GM19239 (cell line): ENCODE measurements around the gene C10orf143.

Source experiments
- DNase-seq: peaks from one replicate; pipeline ENCODE4 v3.0.0; 2011; ENCODE audit warnings: low spot score; ENCODE audit not compliant: insufficient read length
- FAIRE-seq: peaks from 2 replicates; lab custom pipeline; 2011; peaks lifted over from hg19 to GRCh38; lab: Jason Lieb, UNC

C10orf143 gene

DNA sequence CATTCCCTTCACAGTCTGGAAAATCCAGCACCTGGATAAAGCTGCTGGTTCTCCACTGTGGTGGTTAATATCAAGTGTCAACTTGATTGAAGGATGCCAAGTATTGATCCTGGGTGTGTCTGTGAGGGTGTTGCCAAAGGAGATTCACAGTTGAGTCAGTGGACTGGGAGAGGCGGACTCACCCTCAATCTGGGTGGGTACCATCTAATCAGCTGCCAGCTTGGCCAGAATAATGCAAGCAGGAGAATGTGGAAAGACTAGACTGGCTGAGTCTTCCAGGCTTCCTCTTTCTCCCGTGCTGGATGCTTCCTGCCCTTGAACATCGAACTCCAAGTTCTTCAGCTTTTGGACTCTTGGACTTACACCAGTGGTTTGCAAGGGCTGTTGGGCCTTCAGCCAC is 48.4 kb downstream of the C10orf143 start:
- DNase-seq (no peak), FAIRE-seq (no peak)

DNA sequence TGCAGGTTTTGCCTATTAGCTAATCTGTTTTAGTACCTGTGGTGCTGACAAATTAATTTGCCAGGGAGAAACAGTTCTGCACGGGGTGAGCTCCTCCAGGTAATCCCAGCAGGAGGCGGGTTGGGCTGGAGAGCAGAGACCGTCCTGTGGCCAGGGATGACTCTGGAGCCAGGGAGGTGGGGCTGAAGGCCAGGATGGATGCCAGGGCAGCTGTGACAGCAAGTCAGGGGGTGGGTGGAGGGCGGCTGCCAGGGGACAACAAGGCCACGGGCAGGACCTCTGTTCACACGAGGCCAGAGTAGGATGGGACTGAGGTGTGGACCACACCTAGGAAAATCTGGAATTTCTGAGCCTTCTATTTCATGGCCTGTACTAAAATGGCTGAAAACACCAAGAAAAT is 48.9 kb downstream of the C10orf143 start:
- FAIRE-seq (no peak), DNase-seq (no peak)

DNA sequence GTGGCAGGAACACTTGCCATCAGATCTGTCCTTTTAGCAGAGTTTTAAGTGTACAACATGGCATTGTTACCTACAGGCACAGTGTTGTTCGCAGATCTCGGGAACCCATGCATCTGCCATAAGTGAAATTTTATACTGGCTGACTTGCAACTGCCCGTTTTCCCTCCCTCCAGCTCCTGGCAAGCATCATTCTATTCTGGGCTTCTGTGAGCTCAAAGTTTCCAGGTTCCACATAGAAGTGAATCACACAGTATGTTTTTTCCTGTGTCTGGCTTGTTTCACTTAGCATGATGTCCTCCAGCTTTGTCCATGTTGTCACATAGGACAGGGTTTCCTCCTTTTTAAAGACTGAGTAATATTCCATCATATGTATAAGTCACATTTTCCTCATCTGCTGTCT is 56.6 kb downstream of the C10orf143 start:
- FAIRE-seq: no peak
- no peak for DNase-seq

DNA sequence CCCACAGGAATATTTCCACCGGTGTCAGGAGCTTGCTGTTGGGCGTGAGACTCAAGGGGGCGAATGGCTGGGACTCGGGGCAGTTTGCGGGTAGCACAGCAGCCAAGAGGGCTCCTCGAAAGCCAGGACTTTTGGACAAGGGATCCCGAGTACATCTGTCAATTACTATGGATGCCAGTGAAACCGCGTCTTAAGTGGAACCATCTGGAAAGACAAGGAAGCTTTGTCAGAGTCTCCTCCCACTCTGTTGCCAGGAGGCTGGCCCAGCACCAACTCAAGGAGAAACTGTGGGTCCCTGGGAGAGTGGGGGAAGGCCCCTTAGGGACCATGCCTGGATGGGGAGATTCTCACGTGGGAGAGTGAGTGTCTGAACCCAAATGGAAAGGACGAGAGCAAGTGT is 57.1 kb downstream of the C10orf143 start:
- DNase-seq (no peak), FAIRE-seq (no peak)

DNA sequence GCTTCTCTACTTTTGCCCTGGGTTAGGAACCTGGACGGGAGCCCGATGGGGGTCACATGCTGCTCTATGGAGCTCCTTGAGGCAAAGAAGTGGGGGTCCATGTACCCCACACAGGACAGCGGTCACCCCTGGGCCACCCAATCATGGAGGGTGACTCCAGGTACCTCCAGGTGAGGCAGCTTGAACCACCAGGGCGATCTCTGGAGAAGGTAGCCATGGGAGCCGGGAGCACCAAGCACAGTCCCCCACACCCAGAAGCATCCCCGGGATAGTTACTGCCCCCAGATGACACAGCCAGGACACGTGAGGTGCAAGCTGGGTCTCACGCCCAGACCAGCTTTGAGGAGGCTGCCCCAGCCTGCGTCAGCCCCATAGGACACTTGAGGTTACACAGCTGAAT is 58.4 kb downstream of the C10orf143 start:
- DNase-seq (no peak), FAIRE-seq (no peak)

DNA sequence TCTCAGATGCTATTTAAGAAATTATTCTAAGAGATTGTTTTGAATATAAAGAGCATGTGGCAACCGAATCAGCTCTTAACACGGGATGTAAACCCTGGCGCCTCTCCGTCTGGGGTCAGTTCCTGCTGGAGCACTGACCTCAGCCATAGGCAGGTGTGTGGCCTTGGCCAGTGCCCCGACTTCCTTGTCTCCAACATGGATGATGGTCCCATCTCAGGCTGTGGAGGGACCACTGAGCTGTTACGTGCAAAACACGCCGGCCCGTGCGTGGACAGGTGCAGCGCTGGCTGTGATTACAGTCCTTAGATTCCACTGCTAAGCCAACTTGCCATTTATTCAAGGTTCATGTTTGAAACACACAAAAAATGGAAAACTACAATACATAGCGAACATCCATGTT is 59.9 kb downstream of the C10orf143 start:
- no peak for FAIRE-seq

DNA sequence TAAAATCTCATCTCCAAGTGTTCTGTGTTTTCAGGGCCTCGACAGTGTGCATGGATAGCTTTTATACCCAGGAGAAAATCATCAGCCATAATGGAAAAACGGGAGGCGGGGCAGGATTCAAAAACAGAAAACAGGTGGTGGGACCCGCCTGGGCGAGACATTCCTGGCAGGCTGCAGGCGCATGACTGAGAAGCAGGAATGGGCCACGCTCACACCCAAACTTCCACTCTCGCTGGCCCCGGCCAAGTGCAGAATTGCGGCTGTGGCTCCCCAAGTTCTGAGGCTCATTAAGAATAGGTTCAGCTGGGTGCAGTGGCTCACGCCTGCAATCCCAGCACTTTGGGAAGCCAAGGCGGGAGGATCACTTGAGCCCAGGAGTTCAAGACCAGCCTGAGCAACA is 60.6 kb downstream of the C10orf143 start:
- no peak for FAIRE-seq
- DNase-seq: no peak

More for the DNA sequence above, 59.9 kb downstream of the C10orf143 start:
- no peak for DNase-seq

DNA sequence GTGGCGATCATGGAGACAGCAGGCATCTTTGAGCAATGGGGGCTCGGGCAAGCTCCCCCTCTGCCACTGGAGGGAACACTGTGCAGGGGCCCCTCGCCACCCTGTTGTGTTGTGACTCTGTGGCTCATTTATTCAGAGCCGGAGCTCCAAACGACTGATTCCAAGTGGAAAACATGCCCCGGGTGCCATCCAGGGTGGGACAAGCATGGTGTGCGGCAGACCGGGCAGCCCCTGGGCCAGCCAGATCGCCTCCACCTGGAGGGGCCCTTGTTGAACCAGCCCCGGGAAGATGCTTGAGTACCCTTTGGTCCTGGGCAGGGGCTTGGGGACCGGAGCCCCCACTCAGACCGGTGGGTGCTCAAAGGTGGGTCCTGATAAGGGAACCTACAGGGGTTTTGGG is 61.4 kb downstream of the C10orf143 start:
- no peak for DNase-seq
- no peak for FAIRE-seq

DNA sequence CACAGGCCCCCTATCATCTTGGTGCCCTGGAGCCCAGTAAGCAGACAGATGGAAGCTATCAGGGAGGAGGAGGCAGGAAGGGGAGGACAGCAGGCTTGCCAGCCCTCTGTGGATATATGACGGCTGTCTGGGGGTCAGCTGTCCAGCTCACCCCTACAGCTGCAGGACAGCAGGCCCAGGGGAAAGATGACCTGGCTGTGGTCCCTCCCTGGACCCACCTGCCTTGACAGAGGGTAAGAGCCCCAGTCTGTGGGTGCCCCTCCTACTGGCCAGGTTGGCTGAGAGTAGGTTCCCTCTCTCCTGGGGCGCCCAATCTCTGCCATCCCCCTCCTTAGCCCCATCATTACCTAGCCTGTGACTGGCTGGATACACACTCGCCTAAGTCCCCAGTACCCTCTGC is 62.5 kb downstream of the C10orf143 start:
- DNase-seq: no peak
- FAIRE-seq: no peak

DNA sequence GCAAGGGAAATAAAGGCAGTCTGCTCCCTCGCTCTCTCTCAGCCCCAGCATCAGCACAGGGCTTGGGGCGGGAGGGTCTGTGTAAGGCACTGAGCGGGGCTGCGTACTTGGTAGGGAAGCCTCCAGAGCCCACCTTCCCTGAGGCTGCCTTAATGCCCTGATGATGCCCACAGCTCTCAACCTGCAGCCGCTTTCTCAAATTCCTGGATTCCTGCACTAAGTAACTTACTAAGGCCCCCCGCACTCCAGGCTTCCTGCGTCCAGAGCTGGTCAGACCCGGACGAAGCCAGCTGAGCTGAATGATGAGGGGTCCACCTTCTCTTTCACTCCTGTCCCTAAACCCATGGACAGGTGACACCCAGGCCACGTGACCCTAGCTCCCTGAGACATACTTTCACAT is 63.3 kb downstream of the C10orf143 start:
- no peak for DNase-seq
- FAIRE-seq: no peak

DNA sequence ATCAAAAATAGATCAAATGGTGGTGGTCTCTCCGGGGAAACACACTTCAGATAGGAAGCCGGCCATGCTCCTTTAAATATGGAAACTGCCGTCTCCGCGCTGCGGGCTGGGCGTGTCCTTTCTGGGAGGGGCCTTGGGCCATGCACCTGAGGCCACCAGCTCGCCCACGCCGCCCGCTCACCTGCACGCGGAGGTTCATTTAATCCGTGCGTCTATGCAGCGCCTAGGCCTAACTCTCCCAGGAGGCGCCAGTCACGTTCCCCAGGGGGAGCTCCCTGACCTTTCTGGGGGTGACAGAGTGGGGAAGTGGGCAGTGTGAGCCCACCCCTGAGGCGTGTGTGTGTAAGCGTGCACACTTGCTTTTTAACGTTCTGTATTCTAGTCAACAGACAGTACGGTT is 64.0 kb downstream of the C10orf143 start:
- no peak for DNase-seq
- no peak for FAIRE-seq

DNA sequence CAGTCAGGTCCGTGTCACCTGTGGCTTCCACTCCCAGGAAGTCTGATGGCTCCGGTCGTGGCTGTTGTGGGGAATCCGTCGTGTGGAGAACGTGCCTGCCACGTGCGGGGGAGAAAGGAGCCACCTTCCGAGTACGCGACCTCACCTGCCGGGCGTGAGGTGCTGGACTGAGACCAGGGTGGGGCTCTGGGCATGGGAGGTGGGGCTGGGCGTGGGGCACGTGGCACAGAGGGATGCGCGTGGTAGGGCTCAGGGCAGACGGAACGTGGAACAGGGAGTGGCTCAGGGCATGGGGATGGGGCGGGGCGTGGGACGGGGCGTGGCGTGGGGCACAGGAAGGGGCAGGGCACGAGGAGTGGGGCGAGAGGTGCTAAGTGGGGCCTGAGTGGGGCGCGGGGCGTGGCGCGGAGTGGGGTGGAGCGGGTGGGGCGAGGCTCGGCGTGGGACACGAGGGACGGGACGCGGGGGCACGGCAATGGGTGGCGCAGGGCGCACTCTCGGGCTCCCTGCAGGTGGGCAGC is 64.8 kb downstream of the C10orf143 start:
- FAIRE-seq (no peak), DNase-seq (no peak)

DNA sequence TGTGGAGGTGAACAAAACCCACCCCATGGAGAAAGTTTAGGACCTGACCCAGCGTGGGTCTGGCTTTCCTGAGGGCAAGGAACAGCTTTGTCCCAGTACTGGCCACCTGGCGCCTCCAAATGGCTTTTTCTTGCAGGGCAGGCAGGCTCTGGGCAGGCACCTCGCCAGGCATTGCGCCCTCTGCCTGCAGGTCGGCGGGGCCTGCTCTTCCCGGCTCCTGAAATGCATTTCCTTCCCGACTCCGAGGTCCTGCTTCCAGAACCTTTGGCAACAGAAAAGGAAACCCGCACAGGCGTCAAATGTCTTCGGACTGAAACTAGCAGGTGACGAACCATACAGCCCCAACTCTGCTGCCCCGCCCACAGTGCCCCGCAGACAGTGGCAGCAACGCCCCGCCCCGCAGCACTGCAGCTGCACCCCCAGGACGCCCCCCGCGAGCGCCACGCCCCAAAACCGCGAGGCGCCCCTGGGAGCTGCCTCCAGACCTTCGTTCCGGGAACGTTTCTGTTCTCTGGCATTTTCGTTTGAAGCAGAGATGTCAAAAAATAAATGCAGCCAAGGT is 65.5 kb downstream of the C10orf143 start:
- DNase-seq: no peak
- no peak for FAIRE-seq

DNA sequence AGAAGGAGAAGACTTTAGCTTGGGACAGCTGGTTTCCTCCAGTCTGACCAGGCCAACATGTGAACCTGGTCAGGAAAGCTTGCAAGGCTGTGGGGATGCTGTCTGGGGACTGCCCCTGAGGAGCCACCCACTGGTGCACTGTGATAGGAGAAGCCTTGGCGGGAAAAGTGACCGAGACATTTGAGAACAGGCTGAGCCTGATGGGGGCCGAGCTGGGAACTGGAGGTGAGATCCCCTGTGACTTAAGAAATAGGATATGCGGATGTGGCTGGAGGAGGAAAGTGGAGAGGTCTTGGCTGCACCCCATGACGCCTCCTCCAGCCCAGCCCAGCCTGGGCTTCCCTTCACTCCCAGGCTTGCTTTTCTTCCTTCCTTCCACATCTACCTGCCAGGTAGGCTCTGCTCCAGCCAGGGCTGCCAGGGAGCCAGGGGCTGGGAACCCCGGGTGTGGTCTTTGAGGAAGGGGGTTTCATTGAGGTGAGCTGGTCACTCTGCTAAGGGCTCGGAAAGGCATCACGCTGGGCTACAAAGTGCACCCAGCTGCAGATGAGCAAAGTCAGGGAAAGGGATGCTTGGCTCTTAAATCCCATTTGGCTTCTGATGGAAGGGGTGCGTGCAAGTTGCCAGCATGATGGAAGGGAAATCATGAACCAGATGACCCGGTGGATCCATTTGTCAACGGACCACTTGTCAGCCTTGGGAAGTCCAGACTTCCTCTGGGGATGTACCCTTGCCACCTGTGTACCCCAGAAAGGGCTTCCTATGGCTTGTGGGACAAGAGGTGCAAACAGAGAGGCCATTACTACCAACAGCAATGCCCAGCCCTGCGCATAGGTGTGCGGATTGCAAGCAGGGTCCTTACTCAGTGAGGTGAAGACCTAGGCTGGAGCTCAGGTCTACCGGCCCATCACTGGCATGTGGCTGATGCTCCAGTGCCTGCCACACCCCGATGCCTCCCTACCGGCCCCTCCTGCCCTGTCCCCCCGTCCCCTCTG is 66.3 kb downstream of the C10orf143 start:
- FAIRE-seq (no peak), DNase-seq (no peak)

DNA sequence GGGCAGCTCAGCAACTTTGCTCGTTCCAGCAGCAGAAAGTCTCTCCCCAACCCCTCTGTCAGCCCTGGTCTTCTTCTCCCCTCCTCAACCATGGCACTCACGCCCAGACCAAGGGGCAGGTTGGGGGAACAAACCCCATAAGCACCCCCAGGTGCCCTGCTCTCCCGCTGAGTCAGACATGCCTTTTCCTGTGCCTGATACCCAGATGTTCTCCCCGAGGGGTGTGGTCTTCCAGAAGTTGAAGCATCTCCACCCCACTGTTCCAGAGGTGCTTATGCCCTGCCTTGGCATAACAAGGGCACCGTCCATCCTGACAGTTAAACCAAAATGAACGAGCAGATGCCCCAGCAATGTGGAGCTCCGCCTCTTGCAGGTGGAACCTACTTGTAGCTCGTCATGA is 67.1 kb downstream of the C10orf143 start:
- DNase-seq: no peak
- FAIRE-seq: no peak

DNA sequence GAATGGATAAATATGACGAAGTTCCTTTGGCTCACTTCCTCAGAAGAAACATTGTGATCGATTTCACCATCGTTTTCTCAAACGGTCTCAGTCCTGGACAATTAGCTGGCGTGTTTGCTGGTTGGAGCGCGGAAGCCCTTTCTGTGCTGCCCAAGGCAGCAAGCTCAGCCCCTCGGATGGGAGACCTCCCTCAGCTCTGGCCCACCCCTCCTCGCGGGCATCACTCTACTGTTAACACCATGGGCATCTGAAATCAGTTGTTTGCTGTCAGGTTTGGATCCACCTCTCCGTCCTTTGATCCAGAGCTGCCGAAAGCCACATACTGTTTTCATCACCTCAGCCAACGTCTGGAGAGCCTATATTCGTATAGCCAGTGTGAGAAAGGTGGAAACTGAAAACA is 68.2 kb downstream of the C10orf143 start:
- no peak for DNase-seq

DNA sequence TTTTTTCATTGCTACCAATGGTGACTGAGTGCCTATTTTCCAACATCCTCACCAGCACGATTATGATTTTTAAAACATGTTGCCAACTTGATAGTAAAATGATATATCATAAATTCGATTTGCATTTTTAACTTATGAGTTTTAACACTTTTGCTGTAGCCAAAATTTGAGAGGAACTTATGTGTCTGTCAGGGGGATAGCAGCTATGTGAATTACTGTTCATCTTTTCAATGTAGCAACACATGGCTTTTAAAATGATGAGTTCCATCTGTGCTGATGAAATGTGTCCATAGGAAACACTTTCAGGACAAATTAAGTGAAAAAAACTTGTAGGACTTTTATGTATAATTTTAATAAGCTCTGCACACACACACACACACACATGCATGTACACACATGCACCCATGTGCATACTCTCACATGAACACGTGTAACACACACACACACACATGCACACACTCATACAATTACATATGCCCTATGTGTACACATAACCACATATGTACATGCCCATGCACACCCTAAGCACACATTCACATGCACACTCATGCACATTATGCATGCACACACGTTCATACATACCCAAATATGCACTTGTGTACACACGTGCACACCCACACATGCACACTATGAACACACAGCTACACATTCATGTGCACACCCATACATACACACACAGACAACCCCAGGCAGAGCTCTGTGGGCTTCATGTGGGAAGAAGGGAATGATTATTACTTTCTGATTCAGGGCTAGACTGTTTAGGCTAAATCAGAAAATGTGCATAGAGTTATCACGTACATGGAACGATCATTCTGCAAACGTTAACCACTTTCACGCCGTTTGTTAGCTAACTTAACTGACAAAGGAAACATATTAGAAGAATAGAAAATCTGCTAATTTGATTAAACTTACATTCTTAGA is 68.9 kb downstream of the C10orf143 start:
- FAIRE-seq (no peak), DNase-seq (no peak)

More for the DNA sequence above, 68.2 kb downstream of the C10orf143 start:
- FAIRE-seq: no peak

DNA sequence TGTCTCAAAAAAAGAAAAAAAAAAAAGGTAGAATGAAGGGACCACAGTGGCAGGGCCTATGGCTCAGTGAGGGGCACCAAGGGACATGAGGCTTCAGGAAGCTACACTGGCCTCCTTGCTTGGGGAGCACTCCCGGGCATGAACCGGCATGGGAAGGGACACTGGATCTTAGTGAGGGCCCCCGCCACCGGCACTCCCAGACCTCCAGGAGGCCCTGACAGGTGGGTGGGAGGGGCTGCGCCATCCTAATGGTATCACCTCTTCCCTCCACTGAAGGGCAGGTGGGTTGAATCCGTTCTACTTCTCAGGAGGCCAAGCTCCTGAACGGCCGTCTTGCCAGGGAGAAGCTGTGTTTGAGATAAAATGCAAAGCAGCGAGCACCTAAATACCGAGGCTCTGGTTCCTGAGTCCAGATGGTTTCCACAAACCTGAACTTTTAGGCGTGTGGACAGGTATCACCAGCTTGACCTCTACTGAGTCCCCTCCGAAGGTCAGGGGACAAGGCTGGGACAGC is 69.8 kb downstream of the C10orf143 start:
- DNase-seq (no peak), FAIRE-seq (no peak)

DNA sequence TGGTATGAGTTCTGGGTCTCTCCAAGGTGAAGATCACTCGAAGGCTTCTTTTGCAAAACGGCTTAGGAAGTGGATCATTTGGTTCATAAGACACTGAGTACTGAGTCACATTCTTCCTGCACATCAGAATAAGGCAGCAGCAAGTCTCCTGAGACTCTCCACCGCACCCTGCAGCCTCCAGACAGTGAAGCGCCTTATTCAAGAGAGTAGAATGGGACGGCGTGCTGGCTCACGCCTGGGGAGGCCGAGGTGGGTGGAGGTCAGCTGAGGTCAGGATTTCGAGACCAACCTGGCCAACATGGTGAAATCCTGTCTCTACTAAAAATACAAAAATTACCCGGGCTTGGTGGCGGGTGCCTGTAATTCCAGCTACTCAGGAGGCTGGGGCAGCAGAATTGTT is 70.3 kb downstream of the C10orf143 start:
- DNase-seq (no peak), FAIRE-seq (no peak)

DNA sequence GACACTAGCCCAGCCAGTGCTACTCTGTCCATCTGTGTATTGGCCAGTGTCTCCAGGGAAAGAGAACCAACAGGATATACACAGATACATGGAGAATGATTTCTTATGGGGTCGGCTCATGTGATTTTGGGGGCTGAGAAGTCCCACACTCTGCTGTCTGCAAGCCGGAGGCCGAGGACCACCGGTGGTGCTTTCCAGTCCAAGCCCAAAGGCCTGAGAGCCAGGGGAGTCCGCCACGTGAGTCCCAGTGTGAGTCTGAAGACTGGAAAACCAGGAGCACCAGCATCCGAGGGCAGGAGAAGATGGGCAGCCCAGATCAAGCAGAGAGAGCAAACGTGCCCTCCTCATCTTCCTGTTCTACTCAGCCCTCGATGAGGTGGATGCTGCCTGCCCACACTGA is 71.5 kb downstream of the C10orf143 start:
- FAIRE-seq (no peak), DNase-seq (no peak)
